ENCODE data around the gene PLEKHA7.
"Not testable (repeated sequence)": the region's sequence is repeated elsewhere in the genome, so short reads cannot be mapped to it uniquely, and the experiment has no call there.

PLEKHA7 gene

DNA sequence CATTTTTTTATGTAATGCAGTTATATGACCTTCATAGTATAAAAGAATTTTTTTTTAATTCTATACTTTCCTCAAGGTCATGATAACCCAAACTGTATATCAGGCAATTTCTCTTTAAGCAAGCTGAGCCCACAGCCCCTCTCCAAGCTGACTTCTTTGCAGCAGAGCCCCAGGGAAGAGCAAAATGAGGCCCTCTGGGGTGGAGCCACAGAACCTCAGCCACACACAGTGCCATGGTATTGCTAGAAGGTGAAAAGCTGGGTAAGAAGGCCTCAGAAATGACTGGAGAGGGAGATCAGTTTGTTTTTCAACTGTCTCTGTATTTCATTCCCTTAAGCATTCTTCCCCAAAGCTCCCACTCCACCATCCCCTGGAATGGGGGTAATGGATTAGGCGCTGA, 108.8 kb downstream of the PLEKHA7 start:
- DNase-seq, result no peak

DNA sequence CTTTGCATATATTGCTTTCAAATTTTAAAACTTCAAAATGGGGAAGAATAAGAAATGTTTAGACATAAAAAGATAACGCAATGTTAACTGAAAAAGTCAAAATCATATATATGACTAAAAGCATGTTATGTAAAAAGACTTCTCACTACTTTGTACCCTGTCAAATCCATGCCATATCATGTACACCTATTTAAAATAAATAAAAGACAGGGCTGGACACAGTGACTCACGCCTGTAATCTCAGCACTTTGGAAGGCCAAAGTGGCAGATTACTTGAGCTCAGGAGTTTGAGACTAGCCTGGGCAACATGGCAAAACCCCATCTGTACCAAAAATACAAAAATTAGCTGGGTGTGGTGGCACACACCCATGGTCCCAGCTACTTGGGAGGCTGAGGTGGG, 109.5 kb downstream of the PLEKHA7 start:
- DNase-seq, result not testable (repeated sequence)

DNA sequence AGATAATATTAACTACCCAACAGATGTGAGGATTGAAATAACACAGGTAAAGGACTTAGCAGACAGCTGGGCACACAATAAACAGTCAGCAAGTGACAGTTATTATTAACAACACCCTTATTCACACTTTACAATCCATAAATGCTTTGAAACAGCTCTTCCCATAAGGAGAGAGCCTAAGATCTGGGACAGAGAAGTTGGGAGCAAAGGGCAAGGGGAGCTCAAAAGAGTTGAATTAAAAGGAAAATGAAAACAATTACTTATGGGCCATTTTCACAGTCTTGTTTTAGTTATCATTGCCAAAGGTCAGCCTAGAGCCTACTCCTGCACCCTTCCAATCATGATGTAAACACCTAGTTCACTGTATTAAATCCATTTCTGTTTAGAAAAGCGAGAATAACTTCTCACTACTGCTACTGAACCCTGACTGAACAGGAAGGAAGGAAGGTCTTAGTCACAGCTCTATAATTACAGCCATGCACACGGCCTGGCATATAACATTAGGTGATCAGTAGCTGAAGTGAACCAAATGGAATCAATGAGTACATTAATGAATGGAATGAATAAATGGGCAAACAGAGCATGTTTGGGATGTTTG, 111.3 kb downstream of the PLEKHA7 start:
- peak in 2 of 3 experiments; percentile 22 to 40 for DNase-seq

DNA sequence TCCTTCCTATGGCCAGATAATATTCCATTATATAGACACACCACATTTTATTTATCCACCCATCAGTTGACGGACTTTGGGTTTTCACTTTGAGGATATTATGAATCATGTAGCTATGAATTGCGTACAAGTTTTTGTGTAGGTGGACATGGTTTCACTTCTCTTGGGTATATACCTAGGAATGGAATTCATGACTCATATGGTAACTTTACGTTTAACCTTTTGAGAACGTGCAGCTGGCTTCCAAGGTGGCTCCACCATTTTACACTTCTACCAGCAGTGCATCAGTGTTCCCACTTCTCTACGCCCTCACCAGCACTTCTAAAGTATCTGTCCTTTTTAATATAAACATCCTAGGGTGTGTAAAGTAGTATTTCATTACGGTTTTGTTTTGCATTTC, 112.0 kb downstream of the PLEKHA7 start:
- no peak for DNase-seq

DNA sequence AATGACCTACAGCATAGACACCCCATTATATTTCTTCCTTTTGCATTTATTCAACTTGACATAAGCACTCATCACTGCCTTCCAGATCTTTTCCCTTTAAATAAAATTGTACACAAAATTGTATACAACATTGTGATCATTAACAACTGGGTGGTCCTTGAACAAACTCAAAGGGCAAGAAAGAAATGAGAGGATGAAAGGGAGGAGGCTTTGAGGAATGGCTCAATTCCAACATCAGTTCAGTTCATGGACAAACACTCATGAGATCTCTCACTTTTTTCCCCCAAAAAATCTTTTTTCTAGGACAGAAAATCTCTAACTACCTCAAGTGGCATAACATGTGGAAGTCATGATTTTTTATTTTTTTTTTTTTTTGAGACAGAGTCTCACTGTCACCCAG, 113.7 kb downstream of the PLEKHA7 start:
- no peak for DNase-seq

DNA sequence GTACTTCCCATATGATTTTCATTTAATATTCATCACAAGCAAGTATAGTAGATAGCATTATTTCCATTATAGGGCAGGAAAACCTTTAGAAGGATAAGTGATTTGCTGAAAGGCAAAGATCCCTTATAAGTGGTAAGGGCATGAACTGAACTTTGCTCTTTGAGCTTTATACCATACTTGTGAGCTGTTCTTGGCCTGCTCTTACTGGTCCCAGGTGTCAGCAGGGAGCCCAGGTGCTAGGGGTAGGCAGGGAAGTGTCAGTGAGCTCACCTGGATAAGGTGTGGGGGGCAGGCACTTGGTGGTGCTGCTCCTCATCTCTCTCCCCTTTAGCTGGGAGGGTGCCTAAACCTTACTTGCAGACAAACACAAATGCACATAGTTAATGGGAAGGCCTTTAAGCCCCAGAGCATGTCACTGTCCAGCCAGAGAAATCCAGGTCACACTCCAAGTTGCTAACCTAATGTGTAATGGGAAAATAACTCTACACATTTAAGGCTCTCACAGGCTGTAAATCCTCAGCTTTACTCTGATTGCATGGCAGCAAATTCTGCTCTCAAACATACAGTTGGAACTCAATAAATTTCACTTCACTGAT, 114.4 kb downstream of the PLEKHA7 start:
- DNase-seq, result no peak

DNA sequence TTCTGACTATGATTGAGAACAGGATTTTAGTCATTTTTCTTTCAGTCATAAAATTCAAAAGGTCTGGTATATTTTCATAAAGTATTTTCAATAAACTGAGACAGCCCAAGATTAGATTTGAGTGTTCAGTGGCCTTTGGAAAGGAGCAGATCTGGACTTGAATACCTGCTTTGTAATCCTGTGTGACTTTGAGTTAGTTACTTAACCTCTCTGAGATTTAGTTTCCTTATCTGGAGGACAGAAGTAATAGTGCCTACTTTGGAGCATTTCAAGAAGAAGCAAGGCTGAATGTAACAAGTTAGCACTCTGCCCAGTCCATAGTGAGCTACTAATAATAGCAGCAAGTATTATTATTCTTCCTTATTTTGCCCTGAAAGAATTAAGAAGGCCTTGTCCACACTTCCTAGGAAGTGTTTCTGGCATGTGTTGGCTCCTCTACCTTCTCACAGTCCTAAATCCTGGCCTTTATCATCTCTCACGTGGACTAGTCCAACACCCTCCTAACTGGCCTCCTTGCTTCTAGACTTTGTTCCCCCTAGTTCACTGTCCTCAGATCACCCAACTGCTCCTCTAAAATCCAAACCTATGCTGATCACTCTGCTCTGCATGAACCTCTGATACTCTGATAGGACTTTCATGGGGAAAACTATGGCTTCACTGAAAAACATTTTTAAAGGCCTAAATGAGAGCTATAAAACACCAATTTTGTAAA, 115.8 kb downstream of the PLEKHA7 start:
- DNase-seq, result peak in 1 of 3 experiments; percentile 65

DNA sequence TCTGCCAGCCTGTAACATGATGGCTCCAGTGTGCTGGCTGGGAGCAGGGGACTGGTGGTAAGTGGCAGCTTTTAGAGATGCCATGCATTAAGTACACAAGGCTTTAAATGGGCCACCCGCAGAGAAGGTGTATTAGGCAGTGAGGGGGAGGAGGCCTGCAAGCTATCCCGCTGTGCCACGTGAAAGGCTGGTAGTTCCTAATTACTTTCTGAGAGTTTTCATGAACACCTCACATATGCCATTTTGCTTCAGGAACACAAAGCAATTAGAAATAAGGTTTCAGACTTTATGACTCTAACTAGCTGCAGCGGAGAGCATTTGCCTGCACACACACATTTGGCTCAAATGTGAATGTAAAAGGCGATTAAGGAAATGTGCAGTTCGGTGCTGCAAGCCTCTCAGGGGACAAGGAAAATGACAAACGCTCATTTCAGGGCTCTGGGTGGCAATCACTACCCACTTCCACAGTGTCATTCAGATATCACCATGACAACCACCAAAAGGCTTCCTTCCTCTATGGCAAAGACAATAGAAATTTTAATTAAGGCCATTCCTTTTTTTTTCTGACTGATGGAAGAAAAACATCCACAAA, 116.6 kb downstream of the PLEKHA7 start:
- DNase-seq, result peak; percentile 98 to 100 (median 99)

DNA sequence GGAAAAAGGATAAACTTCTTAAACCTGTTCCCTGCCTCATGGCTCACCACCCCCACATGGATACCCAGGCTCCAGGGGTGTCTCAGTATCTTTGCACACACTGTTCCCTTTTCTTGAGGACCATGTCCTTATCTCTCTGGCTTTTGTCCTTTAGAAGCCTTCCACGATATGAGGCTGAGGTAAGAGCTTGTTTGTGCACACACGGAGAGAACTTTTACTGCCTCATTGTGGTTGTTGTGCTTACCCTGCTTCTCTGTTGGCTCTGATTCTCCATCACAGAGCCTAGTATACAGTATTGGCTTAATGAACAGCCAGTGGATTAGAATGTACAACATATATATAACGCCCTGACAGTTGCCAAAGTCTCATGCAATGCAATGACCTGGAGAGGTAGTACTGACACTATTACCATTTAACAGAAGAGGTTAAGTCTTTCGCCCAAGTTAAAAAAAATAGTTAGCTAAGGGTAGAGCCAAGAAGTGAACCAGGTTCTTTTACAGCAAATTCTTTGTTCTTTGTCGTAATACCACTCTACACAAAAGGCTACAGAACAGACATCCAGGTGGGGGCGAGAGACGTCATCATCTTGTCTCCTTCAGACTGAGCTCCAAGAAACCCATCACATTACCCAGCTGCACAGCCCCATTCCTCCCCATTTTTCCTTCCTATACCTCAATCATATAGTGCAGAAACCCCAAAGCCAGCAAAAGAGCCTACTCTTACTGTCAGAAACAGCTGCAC, 117.3 kb downstream of the PLEKHA7 start:
- DNase-seq, result peak; percentile 67 to 84 (median 83)

DNA sequence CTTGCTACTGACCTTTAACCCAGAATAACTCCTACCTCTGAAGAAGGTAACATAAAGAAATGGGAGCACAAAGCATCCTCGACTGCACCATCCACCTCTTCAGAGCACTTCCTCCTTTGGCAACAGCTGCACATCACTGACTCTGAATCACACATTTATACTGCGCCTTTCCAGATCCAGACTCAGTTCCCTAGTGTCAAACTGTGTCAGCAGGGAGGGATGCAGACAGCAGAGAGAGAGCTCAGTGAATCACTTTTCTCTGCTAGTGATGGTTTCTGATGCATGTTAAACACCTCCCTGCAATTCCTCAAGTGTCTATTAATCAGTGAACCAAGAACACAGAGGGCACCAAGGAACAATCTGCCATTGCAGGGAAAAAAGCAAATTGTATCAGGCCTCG, 118.9 kb downstream of the PLEKHA7 start:
- DNase-seq, result peak in 2 of 3 experiments; percentile 32 to 62

DNA sequence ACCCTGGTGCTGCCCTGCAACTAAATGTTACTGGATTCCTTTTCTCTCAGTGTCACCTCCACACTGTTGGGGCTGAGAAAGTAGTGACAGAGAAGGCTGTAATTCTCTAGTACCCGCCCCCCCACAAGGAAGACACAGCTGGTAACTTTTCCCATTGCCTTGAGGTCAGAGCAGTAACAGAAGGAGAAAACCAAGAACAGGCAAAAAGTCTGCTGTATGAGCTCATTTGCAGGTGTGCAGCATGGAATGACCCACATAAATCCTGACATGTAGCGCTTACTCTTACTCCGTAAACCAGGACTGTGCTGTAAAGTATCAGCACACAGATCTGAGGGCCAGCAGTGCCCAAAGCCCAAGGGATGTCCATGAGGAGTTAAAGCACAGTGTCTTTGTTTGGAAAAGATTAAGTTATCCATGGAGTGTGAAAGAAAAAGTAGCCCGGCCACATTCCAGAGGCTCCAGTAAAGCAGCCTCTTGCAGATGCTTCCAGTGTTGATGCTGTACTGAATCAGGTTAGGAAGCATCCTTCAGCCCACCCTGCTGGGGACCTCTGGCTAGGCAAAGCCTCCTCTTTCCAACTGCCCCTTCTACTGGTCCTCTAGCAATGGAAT, 120.7 kb downstream of the PLEKHA7 start:
- DNase-seq, result peak in 1 of 3 experiments; percentile 39

DNA sequence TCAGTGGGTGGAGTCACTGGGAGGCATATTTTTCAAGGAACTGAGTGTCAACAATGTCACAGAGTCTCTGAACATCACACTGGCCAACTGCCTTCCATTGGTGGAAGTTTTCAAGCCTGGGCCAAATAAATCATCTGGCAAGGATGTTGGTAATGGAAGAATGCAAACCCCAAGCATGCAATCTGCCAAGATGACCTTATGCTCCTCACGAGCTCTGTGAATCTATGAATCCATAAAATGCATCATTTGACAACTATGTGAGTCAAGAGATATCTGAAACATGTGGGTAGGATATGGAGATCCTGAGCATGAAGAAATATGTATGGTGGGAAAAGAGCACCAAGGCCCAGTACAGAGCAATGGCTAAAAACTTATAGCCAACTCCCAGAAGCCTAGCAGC, 122.2 kb downstream of the PLEKHA7 start:
- DNase-seq, result no peak

DNA sequence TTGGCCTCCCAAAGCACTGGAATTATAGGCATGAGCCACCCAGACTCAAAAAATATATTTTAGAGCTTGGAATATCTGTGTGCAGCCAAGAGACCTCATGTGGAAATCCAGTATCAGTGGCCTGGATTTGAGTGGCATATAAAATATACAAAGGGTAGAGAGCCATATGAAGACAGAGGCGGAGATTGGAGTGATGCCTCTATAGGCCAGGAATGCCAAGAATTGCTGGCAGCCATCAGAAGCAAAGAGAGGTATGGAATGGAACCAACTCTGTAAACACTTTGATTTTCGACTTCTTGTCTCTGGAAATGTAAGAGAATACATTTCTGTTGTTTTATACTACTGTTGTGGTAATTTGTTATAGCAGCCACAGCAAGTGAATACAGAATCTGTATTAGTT, 123.0 kb downstream of the PLEKHA7 start:
- no peak for DNase-seq

DNA sequence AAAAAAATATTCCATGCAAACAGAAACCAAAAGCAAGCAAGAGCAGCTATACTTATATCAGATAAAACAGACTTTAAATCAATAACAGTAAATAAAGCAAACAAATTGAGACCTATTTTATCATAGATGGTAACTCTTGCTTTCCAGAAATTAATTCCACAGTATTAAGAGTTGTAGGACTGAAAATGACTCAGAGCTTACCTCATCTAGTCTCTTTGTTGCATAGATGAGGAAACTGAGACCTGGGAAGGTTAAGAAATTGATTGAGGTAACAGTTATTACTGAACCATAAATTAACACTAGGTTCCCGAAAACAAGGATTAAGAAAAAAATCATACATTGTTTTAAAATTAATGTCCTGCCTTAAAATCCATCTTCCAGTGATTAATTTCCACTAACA, 123.8 kb downstream of the PLEKHA7 start:
- DNase-seq, result no peak

DNA sequence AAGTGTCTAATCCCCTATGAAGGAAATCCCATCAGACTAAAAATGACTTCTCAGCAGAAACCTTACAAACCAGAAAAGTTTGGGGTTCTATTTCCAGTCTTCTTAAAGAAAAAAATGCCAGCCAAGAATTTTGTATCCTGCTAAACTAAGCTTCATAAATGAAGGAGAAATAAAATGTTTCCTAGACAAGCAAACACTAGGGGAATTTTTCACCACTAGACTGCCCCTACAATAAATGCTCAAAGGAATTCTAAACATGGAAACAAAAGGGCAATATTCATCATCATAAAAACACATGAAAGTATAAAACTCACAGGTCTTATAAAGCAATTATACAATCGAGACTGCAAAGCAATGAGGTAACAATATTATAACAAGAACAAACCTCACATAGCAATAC, 124.3 kb downstream of the PLEKHA7 start:
- no peak for DNase-seq

DNA sequence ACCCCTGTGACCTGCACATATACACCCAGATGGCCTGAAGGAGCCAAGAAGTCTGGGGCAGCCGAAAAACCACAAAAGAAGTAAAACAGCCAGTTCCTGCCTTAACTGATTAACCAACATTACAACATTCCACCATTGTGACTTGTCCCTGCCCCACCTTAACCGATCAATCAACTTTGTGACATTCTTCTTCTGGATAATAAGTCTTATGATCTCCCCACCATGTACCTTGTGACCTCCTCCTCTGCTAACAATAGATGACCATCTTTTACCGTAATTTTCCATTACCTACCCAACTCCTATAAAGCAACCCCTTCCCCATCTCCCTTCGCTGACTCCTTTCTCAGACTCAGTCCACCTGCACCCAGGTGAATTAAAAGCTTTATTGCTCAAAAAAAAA, 125.2 kb downstream of the PLEKHA7 start:
- DNase-seq, result not testable (repeated sequence)

DNA sequence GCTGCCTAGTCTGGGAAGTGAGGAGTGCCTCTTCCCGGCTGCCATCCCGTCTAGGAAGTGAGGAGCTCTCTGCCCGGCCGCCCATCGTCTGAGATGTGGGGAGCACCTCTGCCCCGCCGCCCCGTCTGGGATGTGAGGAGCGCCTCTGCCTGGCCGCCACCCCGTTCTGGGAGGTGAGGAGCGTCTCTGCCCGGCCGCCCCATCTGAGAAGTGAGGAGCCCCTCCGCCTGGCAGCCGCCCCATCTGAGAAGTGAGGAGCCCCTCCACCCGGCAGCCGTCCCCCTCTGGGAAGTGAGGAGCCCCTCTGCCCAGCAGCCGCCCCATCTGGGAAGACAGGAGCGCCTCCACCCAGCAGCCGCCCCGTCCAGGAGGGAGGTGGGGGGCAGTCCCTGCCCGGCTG, 126.3 kb downstream of the PLEKHA7 start:
- not testable (repeated sequence) for DNase-seq

DNA sequence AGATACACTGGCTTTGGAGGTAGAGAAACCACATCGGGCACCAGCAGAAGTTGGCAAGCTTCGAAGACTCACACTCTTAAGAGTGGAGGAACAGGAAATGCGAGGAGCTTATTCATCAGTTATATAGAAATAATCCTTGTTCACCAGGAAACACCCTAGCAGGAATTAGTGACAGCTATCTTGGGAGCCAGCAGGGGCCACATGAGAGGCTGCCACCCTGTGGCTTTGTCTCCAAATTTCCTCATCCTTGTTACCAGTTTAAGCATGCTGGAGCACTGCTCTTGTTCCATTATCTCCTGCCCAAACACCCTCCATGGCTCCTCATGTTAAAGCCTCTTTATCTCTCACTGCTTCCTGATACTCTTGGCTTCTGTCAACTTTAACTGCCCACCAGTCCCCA, 131.0 kb downstream of the PLEKHA7 start:
- peak in 1 of 3 experiments; percentile 44 for DNase-seq

DNA sequence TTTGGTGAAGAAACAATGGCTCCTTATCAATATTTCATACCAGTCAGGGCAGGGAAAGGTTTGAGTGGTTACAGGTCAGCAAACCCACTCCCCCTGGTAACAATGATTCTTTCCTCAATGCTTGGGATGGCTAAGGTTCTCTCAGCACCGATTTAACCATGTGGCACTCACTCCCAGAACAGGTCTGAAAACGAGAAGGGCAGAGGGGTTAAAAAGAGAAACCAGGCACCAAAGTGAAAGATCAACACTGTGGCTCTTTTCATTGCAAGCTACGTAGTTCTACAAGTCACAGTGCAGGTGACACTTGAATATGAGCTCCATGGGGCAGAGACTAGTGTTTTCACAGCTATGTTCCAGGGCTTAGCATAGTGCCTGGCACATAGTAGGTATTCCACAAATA, 132.4 kb downstream of the PLEKHA7 start:
- peak in 1 of 3 experiments; percentile 34 for DNase-seq

DNA sequence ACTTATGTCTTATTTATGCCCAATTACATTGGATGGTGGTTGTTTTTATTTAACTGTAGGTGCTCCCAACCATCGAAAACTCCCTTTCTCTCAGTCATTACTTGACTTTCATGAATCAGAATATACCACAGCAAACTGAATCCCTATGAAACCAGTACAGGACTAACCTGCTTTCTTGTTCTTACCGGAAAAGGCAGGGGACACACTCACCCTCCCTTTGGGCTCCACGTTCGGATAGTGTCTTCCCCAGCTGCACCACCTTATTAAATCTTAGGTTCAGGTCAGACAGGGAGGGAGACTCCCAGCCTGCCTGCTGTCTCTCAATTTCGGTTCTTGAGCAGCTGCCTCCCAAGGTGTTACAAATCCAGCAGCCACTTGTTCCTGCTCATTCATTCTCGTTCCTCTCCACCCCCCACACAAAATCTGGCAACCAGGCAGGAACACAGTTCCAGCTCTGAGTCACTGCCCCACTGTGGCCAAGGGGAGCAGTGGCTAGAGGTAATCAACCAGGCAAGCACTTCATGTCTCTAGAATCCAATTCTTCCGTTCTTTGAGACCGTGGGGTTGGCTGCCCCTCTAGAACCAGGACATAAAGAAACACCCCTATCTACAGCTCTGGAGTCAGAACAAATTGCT, 133.0 kb downstream of the PLEKHA7 start:
- DNase-seq, result peak in 1 of 3 experiments; percentile 66

DNA sequence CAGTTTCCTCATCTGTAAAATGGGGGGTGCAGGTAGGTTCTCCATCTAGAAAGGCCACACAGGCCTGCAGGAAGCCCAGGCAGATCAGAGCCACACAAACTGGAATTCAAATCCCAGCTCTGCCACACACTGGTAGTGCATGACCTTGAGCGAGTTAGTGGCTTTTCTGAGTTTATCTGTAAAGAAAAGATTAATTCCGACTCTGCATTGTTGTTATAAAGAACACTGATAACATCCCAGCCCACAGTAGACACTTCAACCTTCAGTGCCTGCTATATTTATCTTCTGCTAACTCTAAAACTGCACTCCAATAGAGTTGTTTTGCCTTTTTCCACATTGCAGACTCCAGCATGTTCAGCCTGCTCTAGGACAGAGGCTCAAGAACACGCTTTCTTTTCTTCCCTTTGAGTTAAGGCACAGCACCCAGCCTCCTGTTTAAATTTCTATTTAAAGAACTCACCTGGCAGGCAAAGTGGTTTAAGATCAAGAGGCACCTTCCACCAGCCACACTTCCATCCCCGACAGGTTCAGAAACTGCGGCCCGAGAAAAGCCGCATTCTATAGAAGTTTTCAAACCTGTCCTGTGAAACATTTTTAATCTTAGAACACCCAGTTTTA, 133.9 kb downstream of the PLEKHA7 start:
- DNase-seq, result no peak

DNA sequence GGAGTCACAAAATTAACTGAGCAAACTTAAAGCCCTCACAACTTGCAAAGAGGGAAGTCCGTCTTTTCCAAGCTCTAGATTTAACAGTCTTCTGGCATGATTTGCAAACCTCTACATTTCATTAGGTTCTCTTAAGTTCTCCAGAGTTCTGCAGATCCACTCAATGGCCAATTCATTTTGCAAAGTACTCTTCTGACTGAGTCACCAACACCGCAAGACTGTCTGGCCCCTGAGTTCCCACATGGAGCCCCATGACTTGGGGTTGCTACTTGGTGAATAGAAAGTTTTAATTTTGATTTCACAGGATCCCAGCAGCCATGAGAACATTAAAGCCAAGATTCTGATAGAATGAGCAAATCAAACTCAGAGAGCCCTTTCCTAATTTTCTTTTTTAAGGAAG, 134.5 kb downstream of the PLEKHA7 start:
- no peak for DNase-seq
